Measurements from ENCODE around the gene ODF2L. TPM values are rescaled to one million over a fixed set of nuclear protein-coding genes. Genes with fewer than 3 reads are reported as not detected.

ODF2L gene
- polyA plus RNA-seq, 3 donors, result 3.2 to 5.7 (median 3.5) TPM

DNA sequence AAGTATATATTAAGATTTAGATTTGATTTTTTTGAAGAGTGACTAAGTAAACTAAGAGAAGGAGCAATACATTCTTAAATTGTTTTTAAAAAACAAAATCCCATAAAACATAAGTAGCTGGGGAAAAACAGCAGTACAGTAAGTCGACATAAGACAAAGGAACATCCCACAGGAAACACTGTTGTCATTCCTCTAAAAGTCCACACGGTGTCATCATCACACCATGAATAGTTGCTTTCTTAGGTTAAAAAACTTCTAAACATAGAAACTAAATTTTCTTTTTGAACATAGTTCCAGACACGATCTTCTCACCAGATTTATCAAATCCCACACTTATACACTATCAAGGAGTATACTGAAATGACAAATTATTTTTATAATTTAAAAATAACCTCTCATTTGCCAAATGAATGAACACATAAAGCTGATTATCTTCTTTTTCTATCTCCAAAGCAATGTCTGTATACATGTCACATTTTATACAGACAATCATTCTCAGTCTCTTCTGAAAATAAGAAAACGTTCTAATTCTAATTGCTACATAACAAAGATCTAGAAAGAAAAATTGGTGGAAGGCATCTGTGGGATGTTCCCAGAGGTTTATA is 15.8 kb downstream of the ODF2L start:
- peak; percentile 44 to 69 (median 62) for DNase-seq
- H3K9me3 ChIP-seq (replicated peaks in 1 of 2; ENCODE audit: control insufficient read depth in 1 of 2, insufficient read depth in 1 of 2, low read length in 2 of 2), result peaks cover 15 to 17% of the 10 kb centered on the region in 2 donors
- H3K9ac ChIP-seq (ENCODE audit: insufficient read depth, low read length, poor library complexity, severe bottlenecking), result no peak overlapping the region
- no peak overlapping the region for H3K4me2 ChIP-seq (replicated peaks; ENCODE audit: extremely low read depth, low read length, poor library complexity, severe bottlenecking)
- no peak overlapping the region for H3K27ac ChIP-seq (ENCODE audit: low read depth in 1 of 2, low read length in 2 of 2)
- no peaks in the 10 kb centered on the region for H3K36me3 ChIP-seq (replicated peaks in 1 of 2; ENCODE audit: control insufficient read depth in 1 of 2, insufficient read depth in 2 of 2, low read length in 2 of 2)
- intact Hi-C loops (cut with micrococcal nuclease), result loop anchor here in 1 of 2 donors (10.0 kb wide), 1 partner anchor 124 kb away; no protein-coding TSS in a partner anchor
- peaks cover 14 to 23% (median 17%) of the 10 kb centered on the region in 7 donors for H3K9me3 Mint-ChIP-seq
- H4K20me1 ChIP-seq (ENCODE audit: insufficient read depth, low read length), result no peaks in the 10 kb centered on the region
- H3K27me3 ChIP-seq (ENCODE audit: control insufficient read depth in 2 of 2, insufficient read depth in 2 of 2, low read length in 2 of 2), result no peaks in the 10 kb centered on the region
- H3K4me1 ChIP-seq (ENCODE audit: control insufficient read depth in 1 of 2, insufficient read depth in 2 of 2, low read length in 2 of 2), result peaks cover 0 to 12% of the 10 kb centered on the region in 2 donors
- H3K27ac Mint-ChIP-seq, result no peak overlapping the region
- peaks cover 5% of the 10 kb centered on the region for H3K4me1 Mint-ChIP-seq
- no peaks in the 10 kb centered on the region for H3K27me3 Mint-ChIP-seq (ENCODE audit: low read depth in 3 of 3)
- H3K79me2 ChIP-seq (ENCODE audit: insufficient read depth, low read length), result no peaks in the 10 kb centered on the region
- H3K4me3 Mint-ChIP-seq, result no peak overlapping the region
- H3K4me3 ChIP-seq (replicated peaks in 1 of 3; ENCODE audit: low read depth in 2 of 3, low read length in 3 of 3), result no peak overlapping the region
- TF ChIP-seq CTCF (IDR thresholded peaks at IDR 0.05), result peak; percentile 90
- H2AFZ ChIP-seq (ENCODE audit: insufficient read depth, low read depth, low read length, poor library complexity, severe bottlenecking), result no peak overlapping the region
- peaks cover 3 to 20% of the 10 kb centered on the region in 2 donors for H3K36me3 Mint-ChIP-seq
- WGBS (ENCODE audit: insufficient coverage), result 0% methylated on average over 2 of the region's 4 CpGs

DNA sequence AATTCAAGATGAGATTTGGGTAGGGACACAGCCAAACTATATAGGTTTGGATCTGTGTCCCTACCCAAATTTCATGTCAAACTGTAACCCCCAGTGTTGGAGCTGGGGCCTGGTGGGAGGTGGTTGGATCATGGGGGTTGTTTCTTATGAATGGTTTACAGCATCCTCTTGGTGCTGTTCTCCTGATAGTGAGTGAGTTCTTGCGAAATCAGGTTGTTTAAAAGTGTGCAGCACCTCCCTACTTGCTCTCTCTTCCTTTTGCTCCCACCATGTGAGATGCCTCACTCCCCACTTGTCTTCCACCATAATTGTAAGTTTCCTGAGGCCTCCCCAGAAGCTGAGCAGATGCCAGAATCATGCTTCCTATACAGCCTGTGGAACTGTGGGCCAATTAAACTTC is 17.3 kb downstream of the ODF2L start:
- DNase-seq, result no peak
- H3K27me3 ChIP-seq (ENCODE audit: control insufficient read depth in 2 of 2, insufficient read depth in 2 of 2, low read length in 2 of 2), result no peaks in the 10 kb centered on the region
- Mint-ChIP-seq H3K27me3 (ENCODE audit: low read depth in 3 of 3) (no peaks in the 10 kb centered on the region), H3K4me3 (no peak overlapping the region), H3K27ac (no peak overlapping the region), H3K4me1 (peaks cover 5% of the 10 kb centered on the region), H3K9me3 (peaks cover 14 to 23% (median 17%) of the 10 kb centered on the region in 7 donors), H3K36me3 (peaks cover 5 to 20% of the 10 kb centered on the region in 2 donors)
- no peak overlapping the region for H2AFZ ChIP-seq (ENCODE audit: insufficient read depth, low read depth, low read length, poor library complexity, severe bottlenecking)
- no peak for TF ChIP-seq CTCF (IDR thresholded peaks at IDR 0.05)
- H3K4me2 ChIP-seq (replicated peaks; ENCODE audit: extremely low read depth, low read length, poor library complexity, severe bottlenecking), result no peak overlapping the region
- no peaks in the 10 kb centered on the region for H3K36me3 ChIP-seq (replicated peaks in 1 of 2; ENCODE audit: control insufficient read depth in 1 of 2, insufficient read depth in 2 of 2, low read length in 2 of 2)
- no peak overlapping the region for H3K4me3 ChIP-seq (replicated peaks in 1 of 3; ENCODE audit: low read depth in 2 of 3, low read length in 3 of 3)
- intact Hi-C loops (cut with micrococcal nuclease), result no loop called here
- H3K79me2 ChIP-seq (ENCODE audit: insufficient read depth, low read length), result no peaks in the 10 kb centered on the region
- H4K20me1 ChIP-seq (ENCODE audit: insufficient read depth, low read length), result no peaks in the 10 kb centered on the region
- no peak overlapping the region for H3K27ac ChIP-seq (ENCODE audit: low read depth in 1 of 2, low read length in 2 of 2)
- no peak overlapping the region for H3K9ac ChIP-seq (ENCODE audit: insufficient read depth, low read length, poor library complexity, severe bottlenecking)
- H3K9me3 ChIP-seq (replicated peaks in 1 of 2; ENCODE audit: control insufficient read depth in 1 of 2, insufficient read depth in 1 of 2, low read length in 2 of 2), result peaks cover 15 to 17% of the 10 kb centered on the region in 2 donors
- WGBS (ENCODE audit: insufficient coverage), result 100% methylated on average over 1 of the region's 1 CpG
- peaks cover 0 to 12% of the 10 kb centered on the region in 2 donors for H3K4me1 ChIP-seq (ENCODE audit: control insufficient read depth in 1 of 2, insufficient read depth in 2 of 2, low read length in 2 of 2)

All from CD14-positive monocyte (primary cell).